ENCODE measurements around the gene TPST2.
"Not testable (repeated sequence)": the region's sequence is repeated elsewhere in the genome, so short reads cannot be mapped to it uniquely, and the experiment has no call there.

TPST2 gene

DNA sequence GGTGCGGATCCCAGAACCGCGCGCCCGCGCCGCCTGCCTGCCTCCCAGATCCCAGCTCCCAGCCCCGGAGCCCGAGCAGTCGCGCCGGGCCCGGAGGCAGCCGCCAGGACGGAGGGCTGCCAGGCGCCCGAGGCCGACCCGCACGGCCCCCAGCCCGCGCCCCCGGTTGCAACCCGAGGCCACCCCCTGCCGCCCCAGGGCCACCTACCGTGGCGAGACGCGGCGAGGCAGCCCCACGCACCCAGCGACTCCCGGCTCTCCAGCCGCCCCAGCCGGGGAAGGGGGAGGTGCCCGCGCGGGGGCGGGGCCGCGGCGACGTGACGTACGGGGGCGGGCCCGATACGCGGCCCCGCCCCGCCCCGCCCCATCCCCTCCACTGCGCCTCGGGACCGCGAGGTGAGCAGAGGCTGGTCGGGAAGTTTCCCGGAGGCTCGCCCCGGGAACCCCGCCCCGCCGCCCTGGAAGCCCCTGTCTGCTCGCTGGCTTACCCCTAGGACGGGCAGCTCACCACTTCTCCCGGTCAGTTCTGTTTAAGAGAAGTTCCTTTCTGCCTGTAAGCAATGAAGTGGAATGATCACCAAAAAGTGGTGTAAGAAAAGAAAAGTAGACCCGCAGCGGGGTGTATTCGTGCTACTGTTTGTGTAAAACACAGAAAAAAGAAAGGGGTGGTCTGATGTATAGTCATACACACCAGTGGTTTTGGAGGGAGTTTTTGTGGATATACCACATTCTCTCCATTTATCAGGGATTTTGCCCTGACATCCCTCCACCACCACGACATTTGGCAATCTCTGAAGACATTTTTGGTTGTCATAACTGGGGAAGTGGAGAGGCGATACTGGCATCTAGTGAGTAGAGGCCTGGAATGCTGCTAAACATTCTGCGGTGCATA lies at the start of gene TPST2:
Gene TPST2, minus strand, starts transcription at position 288 of the 892 bp plus-strand sequence. CDS start 48,502 bp downstream, outside the sequence.
- peak; percentile 49 to 61 for DNase-seq (ENCODE audit: extremely low read depth in 1 of 2, low read depth in 1 of 2)

DNA sequence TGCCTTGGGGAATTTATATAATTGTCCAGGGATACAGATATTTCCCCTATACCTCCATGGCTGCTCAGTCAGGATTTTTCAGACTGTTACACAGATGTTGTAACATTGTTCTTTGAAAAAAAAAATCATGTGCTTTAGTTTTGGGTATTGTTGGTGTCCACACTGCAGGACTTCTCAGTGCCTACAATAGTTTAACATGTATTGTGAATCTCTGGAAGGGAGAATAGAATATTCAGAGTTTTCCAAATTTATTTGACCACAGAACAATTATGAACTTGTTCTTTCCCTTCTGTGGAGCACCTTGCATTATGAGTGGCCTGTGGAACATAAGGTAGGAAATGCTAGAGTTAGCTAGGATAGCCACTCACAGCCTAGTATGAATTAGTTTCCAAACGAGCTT lies 46.4 kb upstream of the TPST2 start:
- DNase-seq (ENCODE audit: extremely low read depth in 1 of 2, low read depth in 1 of 2): no peak

DNA sequence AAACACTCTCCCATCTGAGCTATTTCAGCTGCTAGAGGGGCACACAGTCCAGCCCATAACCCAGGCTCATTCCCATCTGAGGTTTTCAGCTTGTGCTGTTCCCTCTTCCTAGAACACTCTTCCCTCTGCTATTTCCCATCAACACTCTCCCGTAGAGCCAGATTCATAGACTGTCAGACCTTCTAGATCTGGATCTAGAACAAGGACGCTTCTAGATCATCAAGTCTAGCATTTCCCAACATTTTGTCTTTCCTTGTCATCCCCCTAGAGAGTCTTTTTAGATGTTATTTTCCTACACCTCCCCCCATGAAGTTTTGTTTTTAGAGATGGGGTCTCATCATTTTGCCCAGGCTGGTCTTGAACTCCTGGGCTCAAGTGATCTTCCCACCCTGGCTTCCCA lies 45.2 kb upstream of the TPST2 start:
- no peak for DNase-seq (ENCODE audit: extremely low read depth in 1 of 2, low read depth in 1 of 2)

DNA sequence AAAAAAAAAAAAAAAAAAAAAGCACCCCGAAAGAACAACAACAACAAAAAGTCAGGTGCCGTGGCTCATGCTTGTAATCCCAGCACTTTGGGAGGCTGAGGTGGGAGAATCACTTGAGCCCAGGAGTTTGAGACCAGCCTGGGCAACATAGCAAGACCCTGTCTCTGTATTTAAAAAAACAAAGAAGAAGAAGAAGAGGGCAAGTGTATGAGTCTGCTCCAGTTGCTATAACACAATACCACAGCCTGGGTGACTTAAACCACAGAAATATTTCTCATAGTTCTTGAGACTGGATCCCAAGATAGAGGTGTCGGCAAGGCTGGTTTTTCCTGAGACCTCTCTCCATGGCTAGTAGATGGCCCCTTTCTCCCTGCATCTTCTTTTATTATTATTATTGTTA lies 44.3 kb upstream of the TPST2 start:
- no peak for DNase-seq (ENCODE audit: extremely low read depth in 1 of 2, low read depth in 1 of 2)

DNA sequence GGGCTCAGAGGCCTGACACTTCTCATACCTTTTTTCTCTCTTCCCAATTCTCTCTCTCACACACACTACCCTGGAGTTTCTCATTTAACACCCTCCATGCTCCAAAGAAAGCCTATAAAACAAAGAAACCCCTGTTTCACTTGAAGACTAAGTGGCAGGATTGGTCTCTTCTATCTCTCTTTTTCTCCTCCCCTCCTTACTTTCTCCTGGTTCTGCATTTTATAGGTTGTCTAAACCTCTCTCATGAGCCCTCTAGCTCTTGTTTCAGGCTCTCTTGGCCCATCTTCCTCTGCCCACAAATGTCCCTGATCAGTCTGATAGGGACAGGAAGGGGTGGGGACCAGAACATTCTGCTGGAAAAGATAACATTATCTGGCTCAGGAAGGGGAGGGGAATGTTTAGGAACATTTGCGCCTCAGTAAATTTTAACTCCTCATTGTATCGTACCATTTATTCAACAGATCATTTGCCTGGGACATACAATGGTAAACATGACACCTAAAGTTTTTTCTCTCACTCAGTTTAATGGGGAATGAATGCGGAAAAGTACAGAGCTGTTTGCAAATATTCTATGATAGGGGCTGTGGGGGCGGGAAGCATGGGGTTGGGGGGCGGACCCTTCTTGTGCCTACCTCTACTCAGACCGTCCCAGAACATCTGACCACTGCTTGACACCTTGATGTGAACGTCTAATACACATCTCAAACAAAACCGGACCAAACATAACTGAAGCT lies 42.7 kb upstream of the TPST2 start:
- no peak for DNase-seq (ENCODE audit: extremely low read depth in 1 of 2, low read depth in 1 of 2)

DNA sequence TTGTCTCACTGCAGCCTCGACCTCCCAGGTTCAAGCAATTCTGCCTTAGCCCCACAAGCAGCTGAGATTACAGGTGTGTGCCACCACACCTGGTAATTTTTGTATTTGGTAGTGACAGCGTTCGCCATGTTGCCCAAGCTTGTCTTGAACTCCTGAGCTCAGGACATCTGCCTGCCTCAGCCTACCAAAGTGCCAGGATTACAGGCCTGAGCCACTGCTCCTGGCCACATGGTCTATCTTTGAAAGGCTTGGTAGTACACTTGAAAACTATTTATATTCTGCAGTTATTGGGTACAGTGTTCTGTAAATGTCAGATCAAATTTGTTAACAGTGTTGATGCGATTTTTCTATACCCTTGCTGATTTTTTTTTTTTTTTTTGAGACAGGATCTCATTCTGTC lies 41.4 kb upstream of the TPST2 start:
- no peak for DNase-seq (ENCODE audit: extremely low read depth in 1 of 2, low read depth in 1 of 2)

DNA sequence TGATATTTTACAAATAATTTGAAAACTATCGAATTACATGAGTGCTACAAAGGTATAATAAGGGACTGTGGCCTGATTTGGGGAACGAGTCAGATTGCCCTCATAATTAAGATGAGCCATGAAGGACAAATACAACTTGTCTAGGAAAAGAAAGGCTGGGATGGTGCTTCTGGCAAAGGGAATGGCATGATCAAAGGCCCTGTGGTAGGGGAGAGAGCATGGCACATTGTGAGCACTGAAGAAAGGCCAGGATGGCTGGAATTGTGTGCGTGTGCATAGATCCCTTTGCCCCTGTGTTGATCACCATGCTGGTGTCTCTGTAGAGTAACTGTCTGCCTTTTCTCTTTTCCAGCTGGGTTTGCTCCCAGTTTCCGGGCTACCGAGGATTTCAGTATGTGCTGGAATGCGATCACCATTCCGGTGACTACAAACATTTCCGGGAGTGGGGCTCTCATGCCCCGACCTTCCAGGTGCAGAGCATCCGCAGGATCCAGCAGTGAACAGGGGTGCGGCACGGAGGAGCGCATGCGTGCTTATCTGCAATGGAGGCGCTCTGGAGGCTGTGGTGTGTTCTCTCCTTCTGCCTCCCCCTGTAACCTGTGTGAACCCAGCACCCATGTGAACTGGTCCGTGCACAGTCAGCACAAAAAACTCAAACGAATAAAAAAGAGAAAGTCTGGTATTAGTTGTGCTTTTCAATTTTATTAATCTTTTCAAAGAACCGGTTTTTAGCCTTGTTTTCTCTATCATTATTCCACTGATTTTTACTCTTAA lies 40.2 kb upstream of the TPST2 start:
- DNase-seq (ENCODE audit: extremely low read depth in 1 of 2, low read depth in 1 of 2): no peak

DNA sequence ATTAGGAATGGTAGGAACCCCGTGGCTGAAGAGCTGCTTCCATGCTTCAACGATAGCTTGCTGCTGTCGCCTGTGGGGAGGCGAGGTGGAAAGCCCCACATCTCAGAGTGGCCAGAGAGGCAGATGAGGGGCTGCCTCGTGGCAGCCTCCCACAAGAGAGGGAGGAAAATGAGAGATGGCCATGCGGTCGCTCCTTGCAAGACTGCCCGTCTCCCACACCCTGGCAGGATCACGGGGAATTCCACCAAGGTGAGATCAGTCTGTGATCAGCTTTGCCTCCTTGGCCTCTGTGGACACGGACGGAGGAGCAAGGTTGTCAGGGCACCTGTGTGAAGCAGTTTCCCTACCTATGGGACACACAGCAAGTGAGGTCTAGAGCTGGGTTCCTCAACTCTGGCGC lies 34.9 kb upstream of the TPST2 start:
- DNase-seq (ENCODE audit: extremely low read depth in 1 of 2, low read depth in 1 of 2): no peak

DNA sequence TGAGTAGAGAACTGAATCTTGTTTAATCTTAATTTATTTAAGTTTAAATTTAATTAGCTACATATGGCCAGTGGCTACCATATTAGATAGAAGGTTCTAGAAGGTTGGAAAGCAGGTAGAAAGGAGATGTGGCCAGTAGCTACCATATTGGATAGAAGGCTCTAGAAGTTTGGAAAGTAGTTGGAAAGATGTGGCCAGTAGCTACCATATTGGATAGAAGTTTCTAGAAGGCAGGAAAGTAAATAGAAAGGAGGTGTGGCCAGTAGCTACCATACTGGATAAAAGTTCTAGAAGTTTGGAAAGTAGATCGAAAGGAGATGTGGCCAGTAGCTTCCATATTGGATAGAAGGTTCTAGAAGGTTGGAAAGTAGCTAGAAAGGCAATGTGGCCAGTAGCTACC lies 34.1 kb upstream of the TPST2 start:
- no peak for DNase-seq (ENCODE audit: extremely low read depth in 1 of 2, low read depth in 1 of 2)

DNA sequence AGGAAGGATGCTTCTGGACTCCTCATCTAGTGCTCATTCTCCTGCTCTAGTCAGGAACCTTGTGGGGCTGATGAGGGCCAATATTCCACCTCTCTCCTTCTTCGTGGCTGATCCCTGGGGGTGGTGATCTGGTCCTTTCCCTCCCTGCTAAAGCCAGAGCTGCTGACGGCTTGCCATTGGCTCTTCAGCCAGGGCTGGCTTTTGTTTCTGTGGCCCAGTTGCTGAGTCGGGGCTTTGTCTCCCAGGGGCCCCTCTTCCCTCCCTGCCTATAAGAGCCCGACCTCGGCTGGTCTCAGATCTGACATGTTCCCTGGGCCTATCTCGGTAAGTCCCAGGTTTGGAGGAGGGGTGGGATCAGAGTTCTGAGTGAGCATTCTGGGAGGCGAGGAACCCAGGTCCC lies 31.7 kb upstream of the TPST2 start, which contains the start of gene CRYBA4:
Gene CRYBA4, plus strand, starts transcription at position 301 of the 400 bp plus-strand sequence. CDS start 634 bp downstream, outside the sequence.
- no peak for DNase-seq (ENCODE audit: extremely low read depth in 1 of 2, low read depth in 1 of 2)

DNA sequence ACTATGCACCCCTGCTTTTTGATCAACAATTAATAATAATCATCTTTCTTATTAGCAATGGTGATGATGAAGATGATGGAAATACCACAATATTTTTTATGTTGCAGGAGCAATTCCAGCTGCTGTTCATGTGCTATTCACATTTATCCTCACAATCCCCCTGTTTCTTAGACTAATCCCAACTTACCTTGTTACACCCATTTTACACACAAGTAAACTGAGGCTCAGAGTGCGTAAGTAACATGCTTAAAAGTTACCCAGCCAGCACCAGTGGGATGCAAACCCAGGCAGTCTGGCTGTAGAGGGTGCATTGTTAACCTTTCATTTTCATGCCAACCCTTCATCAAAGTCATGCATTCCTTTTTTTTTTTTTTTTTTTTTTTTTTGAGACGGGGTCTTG lies 30.3 kb upstream of the TPST2 start:
- no peak for DNase-seq (ENCODE audit: extremely low read depth in 1 of 2, low read depth in 1 of 2)

DNA sequence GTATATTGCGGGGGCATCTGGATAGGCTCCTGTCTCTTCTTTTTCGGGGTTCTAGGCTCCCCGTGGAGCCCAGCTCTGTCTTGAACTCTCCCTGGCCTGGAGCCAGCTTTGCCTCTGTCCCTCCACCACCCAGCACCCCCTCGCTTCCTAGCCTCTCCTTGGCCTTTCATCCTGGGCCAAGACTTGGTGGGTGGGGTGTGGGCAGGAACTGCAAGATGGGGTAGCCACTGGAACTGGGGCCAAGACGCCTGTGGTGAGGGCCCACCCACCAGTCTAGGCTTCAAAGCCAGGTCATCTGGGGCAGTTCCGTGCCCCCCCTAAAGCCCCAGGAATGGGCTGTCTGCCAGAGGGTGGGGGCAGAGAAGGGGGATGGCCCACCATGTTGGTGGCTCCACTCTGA lies 29.6 kb upstream of the TPST2 start:
- DNase-seq (ENCODE audit: extremely low read depth in 1 of 2, low read depth in 1 of 2): no peak

DNA sequence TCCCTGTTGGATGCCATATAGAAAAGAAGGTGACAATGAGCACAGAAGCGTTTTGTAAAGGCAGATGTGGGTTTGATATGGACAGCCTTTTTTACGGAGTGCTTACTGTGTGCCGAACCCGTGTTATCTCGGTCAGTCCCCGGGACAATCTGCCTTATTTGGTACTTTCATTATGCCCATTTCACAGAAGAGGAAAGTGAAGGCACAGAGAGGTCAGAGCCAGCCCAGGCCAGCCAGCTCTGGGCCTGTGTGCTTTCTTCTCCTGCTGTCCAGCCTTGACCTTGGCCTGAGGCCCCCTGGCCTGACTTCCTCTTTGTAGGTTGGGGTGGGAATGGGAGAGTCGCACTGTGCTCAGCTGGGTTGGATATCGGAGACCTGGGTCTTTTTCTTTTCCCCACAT lies 28.5 kb upstream of the TPST2 start:
- no peak for DNase-seq (ENCODE audit: extremely low read depth in 1 of 2, low read depth in 1 of 2)

DNA sequence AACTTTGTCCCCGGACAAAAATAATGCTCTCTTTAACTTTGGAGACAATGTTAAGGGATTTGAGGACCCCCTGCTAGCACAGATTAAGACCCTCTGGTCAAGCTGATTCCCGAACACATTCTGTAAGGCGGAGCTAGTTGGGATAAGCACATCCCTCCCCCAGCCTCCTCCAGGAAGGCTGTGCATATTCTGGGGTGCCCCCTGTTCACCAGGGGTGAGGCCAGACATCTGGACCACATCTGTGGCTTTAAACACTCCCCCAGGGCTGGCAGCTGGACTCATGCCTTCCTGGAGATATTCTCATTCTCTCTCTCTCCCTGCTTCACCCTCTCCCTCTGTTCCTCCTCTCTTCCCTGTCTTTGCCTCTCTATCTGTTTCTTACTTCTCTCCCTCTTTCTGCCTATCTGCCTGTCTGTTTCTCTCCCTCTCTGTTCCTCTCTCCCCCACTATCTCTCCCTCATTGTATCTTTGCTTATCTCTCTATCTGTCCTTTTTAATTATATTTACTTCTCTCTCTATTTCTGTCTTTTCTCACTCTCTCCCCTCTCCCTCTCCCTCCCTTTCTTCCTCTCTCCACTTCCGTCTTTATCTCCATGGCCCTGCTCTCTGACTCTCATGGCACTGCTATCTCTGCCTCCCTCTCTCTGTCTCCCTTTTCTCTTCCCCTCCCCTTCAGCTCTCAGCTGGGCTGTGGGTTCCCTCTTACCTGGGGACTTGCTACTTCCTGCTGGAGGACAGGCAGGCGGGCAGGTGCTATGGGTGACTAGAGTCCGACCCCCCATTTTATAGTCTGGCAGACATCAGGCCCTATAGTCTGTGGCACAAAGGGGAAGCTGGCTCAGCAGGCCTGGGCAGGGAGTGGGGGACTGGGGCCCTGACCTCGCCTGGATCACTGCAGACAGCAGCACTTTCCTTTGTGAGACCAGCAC lies 27.6 kb upstream of the TPST2 start, which contains the start of gene CRYBB1:
Gene CRYBB1, minus strand, starts transcription at position 757 of the 929 bp plus-strand sequence. CDS start 1,708 bp downstream, outside the sequence.
- DNase-seq (ENCODE audit: extremely low read depth in 1 of 2, low read depth in 1 of 2): no peak

DNA sequence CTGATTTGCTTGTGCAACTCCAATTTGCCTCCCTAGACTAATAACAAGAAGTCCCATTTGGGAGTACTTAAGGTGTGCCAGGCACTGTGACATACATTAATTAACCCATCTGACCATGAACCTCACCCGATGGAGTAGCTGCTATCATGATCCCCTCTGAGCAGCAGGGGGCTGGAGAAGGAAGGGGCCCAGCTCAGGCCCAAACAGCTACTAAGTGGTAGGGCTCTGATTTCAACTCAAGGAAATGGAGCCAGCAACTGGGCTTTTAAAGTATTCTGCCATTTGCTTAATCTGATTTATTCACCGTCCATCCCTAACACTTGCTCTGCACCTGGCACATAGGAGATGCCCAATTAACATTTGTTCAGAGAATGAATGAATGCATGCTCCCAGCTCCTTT lies 26.7 kb upstream of the TPST2 start:
- no peak for DNase-seq (ENCODE audit: extremely low read depth in 1 of 2, low read depth in 1 of 2)

DNA sequence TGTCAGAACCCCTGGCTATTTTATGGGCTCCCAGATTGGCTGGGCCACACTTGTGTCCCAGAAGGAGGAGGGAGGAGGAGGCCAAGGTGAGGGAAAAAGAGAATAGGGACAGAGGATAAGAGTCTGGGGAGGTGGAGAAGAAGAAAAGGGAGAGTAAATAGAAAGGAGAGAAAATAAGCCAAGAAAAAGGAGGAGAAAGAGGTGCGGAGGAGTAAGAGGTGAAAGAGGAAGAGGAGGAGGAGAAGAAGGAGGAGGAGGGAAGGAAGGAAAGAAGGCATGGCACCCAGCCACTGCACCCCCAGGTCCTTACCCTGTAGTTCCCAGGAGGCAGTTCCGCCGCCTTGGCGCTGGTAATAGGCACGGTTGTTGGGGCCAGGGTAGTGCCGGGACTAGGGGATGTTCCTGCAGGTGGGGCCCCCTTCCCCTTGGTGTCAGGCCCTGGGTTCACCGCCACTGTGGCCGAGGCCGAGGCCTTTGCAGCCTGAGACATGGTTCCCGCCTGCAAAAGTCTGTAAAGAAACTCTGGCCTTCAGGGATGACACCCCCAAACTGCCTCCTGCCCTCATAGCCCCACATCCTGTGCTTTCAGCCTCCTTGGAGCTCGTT lies 26.0 kb upstream of the TPST2 start:
- no peak for DNase-seq (ENCODE audit: extremely low read depth in 1 of 2, low read depth in 1 of 2)

DNA sequence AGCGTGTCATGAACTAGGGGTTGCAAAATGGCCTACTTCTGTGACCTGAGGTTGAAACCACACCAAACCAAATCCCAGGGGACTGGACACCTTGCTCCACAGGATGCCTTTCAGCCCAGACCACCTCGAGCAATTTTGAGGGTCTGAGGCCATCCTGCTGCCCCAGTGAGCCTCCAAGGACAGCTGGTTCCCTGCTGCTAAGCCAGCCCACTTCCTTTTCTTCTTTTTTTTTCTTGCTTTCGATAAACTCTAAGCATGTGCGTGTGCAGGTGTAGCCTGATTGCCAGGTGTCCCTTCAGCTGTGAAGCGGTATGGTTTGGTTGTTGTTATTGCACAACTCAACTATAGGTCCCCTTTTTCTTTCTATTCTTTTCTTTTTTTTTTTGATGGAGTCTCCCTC lies 25.2 kb upstream of the TPST2 start:
- DNase-seq (ENCODE audit: extremely low read depth in 1 of 2, low read depth in 1 of 2): no peak

DNA sequence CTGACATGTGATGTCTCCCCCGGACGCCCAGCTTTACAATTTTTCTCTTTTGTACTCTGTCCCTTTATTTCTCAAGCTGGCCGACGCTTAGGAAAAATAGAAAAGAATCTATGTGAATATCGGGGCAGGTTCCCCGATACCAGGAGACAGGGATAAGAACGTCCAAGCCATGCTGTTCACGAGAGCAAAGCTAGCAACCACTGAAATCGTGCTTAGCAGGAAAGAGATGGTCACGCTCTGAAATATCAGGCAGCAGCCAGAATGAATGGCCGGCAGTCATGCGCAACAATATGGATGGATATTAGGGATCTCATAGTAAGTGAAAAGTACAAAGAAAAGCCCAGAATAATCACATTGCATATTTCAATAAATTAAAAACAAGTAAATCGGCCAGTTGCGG lies 24.4 kb upstream of the TPST2 start:
- no peak for DNase-seq (ENCODE audit: extremely low read depth in 1 of 2, low read depth in 1 of 2)

DNA sequence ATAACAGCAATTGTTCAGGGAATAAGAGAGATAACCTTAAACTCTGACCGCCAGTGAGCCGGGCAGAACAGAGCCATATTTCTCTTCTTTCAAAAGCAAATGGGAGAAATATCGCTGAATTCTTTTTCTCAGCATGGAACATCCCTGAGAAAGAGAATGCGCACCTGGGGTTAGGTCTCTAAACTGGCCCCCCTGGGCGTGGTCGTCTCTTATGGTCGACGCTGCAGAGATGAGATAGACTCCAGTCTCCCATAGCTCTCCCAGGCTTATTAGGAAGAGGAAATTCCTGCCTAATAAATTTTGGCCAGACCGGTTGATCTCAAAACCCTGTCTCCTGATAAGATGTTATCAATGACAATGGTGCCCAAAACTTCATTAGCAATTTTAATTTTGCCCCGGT lies 23.8 kb upstream of the TPST2 start:
- DNase-seq (ENCODE audit: extremely low read depth in 1 of 2, low read depth in 1 of 2): not testable (repeated sequence)

DNA sequence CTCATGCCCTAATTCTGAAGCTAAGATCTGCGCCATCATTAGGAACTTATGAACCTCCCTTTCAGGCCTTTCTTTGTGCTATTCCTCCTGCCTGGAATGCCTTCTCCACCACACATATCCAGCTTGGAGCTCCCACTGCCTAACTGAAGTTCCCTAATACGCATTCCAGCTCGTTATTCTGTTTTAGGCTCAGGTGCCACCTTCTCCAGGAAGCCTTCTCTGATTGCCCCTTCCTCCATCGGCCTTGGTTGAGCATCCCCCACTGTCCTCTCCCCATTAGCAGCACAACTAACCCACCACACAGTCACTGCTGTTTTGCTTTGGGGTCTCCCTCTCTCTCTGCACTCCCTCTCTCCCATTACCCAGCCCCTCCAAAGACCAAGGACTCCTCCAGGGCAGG lies 22.7 kb upstream of the TPST2 start:
- DNase-seq (ENCODE audit: extremely low read depth in 1 of 2, low read depth in 1 of 2): no peak
